ENCODE results near the gene PCK1.
"Not testable (repeated sequence)": the region's sequence is repeated elsewhere in the genome, so short reads cannot be mapped to it uniquely, and the experiment has no call there.

Gene PCK1

GRCh38 chr20:57560554-57561355, at the start of gene PCK1:
Gene PCK1, plus strand, starts transcription at chr20:57561110. Its CDS starts 302 bp downstream, at chr20:57561412.
- ATAC-seq = no peak

- not testable (repeated sequence) for ATAC-seq
Measured at GRCh38 chr20:57511709-57512108, 49.2 kb upstream of the PCK1 start.

GRCh38 chr20:57512432-57512831, 48.5 kb upstream of the PCK1 start:
- no peak for ATAC-seq

GRCh38 chr20:57513199-57513598, 47.7 kb upstream of the PCK1 start:
- no peak for ATAC-seq

GRCh38 chr20:57514273-57514751, 46.6 kb upstream of the PCK1 start:
- ATAC-seq = no peak

GRCh38 chr20:57517904-57518303, 43.0 kb upstream of the PCK1 start:
- ATAC-seq = no peak

- no peak for ATAC-seq
Measured at GRCh38 chr20:57522380-57523140, 38.4 kb upstream of the PCK1 start.

- ATAC-seq = no peak
Measured at GRCh38 chr20:57523782-57524181, 37.1 kb upstream of the PCK1 start.

GRCh38 chr20:57524511-57525176, 36.3 kb upstream of the PCK1 start, which contains the start of gene CTCFL:
Gene CTCFL, minus strand, starts transcription at chr20:57525140. Its CDS starts 935 bp downstream, at chr20:57524205.
- ATAC-seq = no peak

- ATAC-seq = no peak
Measured at GRCh38 chr20:57525328-57526086, 35.4 kb upstream of the PCK1 start.

- ATAC-seq = no peak
Measured at GRCh38 chr20:57526087-57526884, 34.6 kb upstream of the PCK1 start.

GRCh38 chr20:57526885-57527460, 33.9 kb upstream of the PCK1 start:
- no peak for ATAC-seq

GRCh38 chr20:57527728-57528127, 33.2 kb upstream of the PCK1 start:
- ATAC-seq = no peak

GRCh38 chr20:57528148-57528547, 32.8 kb upstream of the PCK1 start:
- ATAC-seq = no peak

- ATAC-seq = no peak
Measured at GRCh38 chr20:57529160-57529585, 31.7 kb upstream of the PCK1 start.

- ATAC-seq = no peak
Measured at GRCh38 chr20:57529810-57530209, 31.1 kb upstream of the PCK1 start.

- ATAC-seq = no peak
Measured at GRCh38 chr20:57530327-57530981, 30.5 kb upstream of the PCK1 start.

- ATAC-seq = no peak
Measured at GRCh38 chr20:57532104-57532503, 28.8 kb upstream of the PCK1 start.

GRCh38 chr20:57535297-57535696, 25.6 kb upstream of the PCK1 start:
- ATAC-seq = no peak

- no peak for ATAC-seq
Measured at GRCh38 chr20:57536120-57536708, 24.7 kb upstream of the PCK1 start.

Data from activated CD4-positive, CD25-positive, alpha-beta regulatory T cell treated with anti-CD3 and anti-CD28 coated beads, Interleukin-2, amount 50 U/mL, for 24 hours (primary cell).